HEK293T (cell line): ENCODE measurements around the gene STAT4.

Experiments
- BHLHE40 ChIP-seq: fragments of 450-650 bp; IDR thresholded peaks from 2 replicates; pipeline ENCODE4 v1.6.1; 2016; ENCODE audit warnings: mild to moderate bottlenecking, moderate library complexity, borderline replicate concordance
- FOXK2 ChIP-seq: fragments of 450-650 bp; IDR thresholded peaks from 2 replicates; pipeline ENCODE4 v1.6.1; 2016; ENCODE audit warnings: mild to moderate bottlenecking
- FOXM1 ChIP-seq: fragments of 450-650 bp; IDR thresholded peaks from 2 replicates; pipeline ENCODE4 v1.6.1; 2017; ENCODE audit warnings: mild to moderate bottlenecking, borderline replicate concordance
- HDGF ChIP-seq: fragments of 450-650 bp; IDR thresholded peaks from 2 replicates; pipeline ENCODE4 v1.6.1; 2017; ENCODE audit warnings: antibody characterized with exemption, borderline replicate concordance
- LEF1 ChIP-seq: fragments of 450-650 bp; IDR thresholded peaks from 2 replicates; pipeline ENCODE4 v1.6.1; 2017; ENCODE audit warnings: mild to moderate bottlenecking, borderline replicate concordance
- SP1 ChIP-seq: fragments of 450-650 bp; IDR thresholded peaks from 2 replicates; pipeline ENCODE4 v1.6.1; 2017
- SUZ12 ChIP-seq: fragments of 450-650 bp; IDR thresholded peaks from 2 replicates; pipeline ENCODE4 v1.6.1; 2016; ENCODE audit warnings: mild to moderate bottlenecking

DNA sequence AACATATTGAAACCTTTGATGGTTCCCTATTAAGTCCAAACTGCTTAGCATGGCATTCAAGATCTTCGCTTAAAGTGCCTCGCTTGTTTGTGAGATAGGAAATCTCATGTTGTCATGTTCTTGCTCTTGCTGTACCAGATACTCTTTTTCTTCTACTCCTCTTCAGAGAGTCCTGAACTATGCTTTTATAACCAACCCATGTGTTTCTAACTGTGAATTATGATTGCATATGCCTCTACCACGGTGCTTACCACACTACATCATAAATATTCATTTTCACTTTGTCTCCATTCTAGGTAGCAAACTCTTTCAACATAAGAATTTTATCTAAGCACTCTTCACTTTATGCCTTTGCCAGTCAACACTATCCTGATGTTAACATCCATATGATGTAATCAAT is 23.6 kb downstream of the STAT4 start:
- TF ChIP-seq SP1, result no peak
- TF ChIP-seq FOXK2, result no peak
- TF ChIP-seq BHLHE40, result no peak
- TF ChIP-seq FOXM1, result no peak
- no peak for TF ChIP-seq HDGF
- no peak for TF ChIP-seq LEF1
- no peak for TF ChIP-seq SUZ12
